ENCODE results near the gene RAD51. TPM values are rescaled to one million over a fixed set of nuclear protein-coding genes. Genes with fewer than 3 reads are reported as not detected.

The RAD51 gene
- total and polyA plus RNA-seq, 2 donors (not counting 3 experiments of a cell fraction or from before 2014, with no cell fraction given), result 11.1 to 30.9 TPM

GRCh38 chr15:40766194-40766815, 71.3 kb downstream of the RAD51 start:
- POLR2A ChIA-PET, result no interaction called here
- H2AFZ ChIP-seq (ENCODE audit: low read depth, low read length), result no peak overlapping the region
- CTCF ChIA-PET, result interaction anchor here (0.9 to 2.9 kb wide), 7 partner anchors 10 to 128 kb away, joined by 3 to 10 read pairs (median 4); partner anchors contain the start of genes RAD51 and VPS18
- H3K79me2 ChIP-seq (ENCODE audit: control insufficient read depth, insufficient read depth, low read length), result no peaks in the 10 kb centered on the region
- FAIRE-seq (no peak), DNase-seq (ENCODE audit: low read depth, low spot score) (no peak)
- H3K9me3 ChIP-seq (replicated peaks; ENCODE audit: control insufficient read depth, insufficient read depth, low read length), result no peaks in the 10 kb centered on the region
- no peaks in the 10 kb centered on the region for H3K9me1 ChIP-seq (replicated peaks; ENCODE audit: control insufficient read depth, extremely low read depth, insufficient read depth, low read length)
- no peaks in the 10 kb centered on the region for H3K27me3 ChIP-seq (ENCODE audit: control insufficient read depth in 2 of 2, insufficient read depth in 2 of 2, low read length in 2 of 2)
- H3K4me1 ChIP-seq (ENCODE audit: control insufficient read depth, extremely low read depth, insufficient read depth, low read length), result peaks cover 43% of the 10 kb centered on the region
- no peak for TF ChIP-seq FOS (IDR thresholded peaks at IDR 0.05; ENCODE audit: borderline replicate concordance, insufficient read depth, low read length)
- no peak for TF ChIP-seq MAX (IDR thresholded peaks at IDR 0.05; ENCODE audit: insufficient read depth, insufficient read length)
- no peak for TF ChIP-seq POLR2A (IDR thresholded peaks at IDR 0.05; ENCODE audit: low read depth, low read length)
- no peak for TF ChIP-seq JUN (IDR thresholded peaks at IDR 0.05; ENCODE audit: borderline replicate concordance, insufficient read depth, insufficient read length, low read depth)
- TF ChIP-seq GATA2 (IDR thresholded peaks at IDR 0.05; ENCODE audit: insufficient read depth, insufficient read length, low read depth, low read length), result no peak
- no peak for TF ChIP-seq CTCF (IDR thresholded peaks at IDR 0.05; ENCODE audit: extremely low read depth in 1 of 2, insufficient read depth in 1 of 2, low read depth in 1 of 2, low read length in 2 of 2)
- TF ChIP-seq EZH2 (IDR thresholded peaks at IDR 0.05; ENCODE audit: borderline replicate concordance, low read depth, low read length, severe bottlenecking), result no peak
- no peak for TF ChIP-seq POLR2AphosphoS5 (IDR thresholded peaks at IDR 0.05; ENCODE audit: insufficient read depth, low read depth, low read length)
- TF ChIP-seq MYC (IDR thresholded peaks at IDR 0.05; ENCODE audit: low read depth, low read length), result no peak
- no TSS peak for BruUV-seq (replicated peaks)
- H3K4me2 ChIP-seq (ENCODE audit: insufficient read depth, low read length), result no peak overlapping the region
- H3K27ac ChIP-seq (ENCODE audit: insufficient read depth, low read depth, low read length), result no peak overlapping the region
- intact Hi-C loops (cut with micrococcal nuclease), result no loop called here
- H3K9ac ChIP-seq (replicated peaks; ENCODE audit: extremely low read depth, insufficient read depth, low read length), result no peak overlapping the region
- no peaks in the 10 kb centered on the region for H3K36me3 ChIP-seq (ENCODE audit: control insufficient read depth in 2 of 2, extremely low read depth in 1 of 2, insufficient read depth in 2 of 2, low read length in 2 of 2)
- dilution Hi-C loops (cut with MboI; ENCODE audit: extremely low pct_ligation_motif_present, low sequenced_read_pairs), result no loop called here
- no peak overlapping the region for H3K4me3 ChIP-seq (replicated peaks in 1 of 3; ENCODE audit: insufficient read depth in 1 of 3, low read depth in 1 of 3, low read length in 3 of 3)
- no peaks in the 10 kb centered on the region for H4K20me1 ChIP-seq (replicated peaks; ENCODE audit: control insufficient read depth, extremely low read depth, insufficient read depth, low read length)
